Activated CD4-positive, CD25-positive, alpha-beta regulatory T cell (primary cell): Measurements from ENCODE around the gene KIAA0930.

Experiments used
- DNase-seq, 4 experiments: peaks; one replicate each; lab custom pipeline; 2025; lab: John Stamatoyannopoulos, UW

The KIAA0930 gene

GRCh38 chr22:45216133-45217003, 24.3 kb downstream of the KIAA0930 start:
- no peak for DNase-seq

GRCh38 chr22:45212992-45213751, 27.5 kb downstream of the KIAA0930 start:
- no peak for DNase-seq

- DNase-seq = no peak
Observed at GRCh38 chr22:45212306-45212709, 28.4 kb downstream of the KIAA0930 start.

GRCh38 chr22:45211848-45212247, 28.8 kb downstream of the KIAA0930 start:
- DNase-seq = no peak

DNA sequence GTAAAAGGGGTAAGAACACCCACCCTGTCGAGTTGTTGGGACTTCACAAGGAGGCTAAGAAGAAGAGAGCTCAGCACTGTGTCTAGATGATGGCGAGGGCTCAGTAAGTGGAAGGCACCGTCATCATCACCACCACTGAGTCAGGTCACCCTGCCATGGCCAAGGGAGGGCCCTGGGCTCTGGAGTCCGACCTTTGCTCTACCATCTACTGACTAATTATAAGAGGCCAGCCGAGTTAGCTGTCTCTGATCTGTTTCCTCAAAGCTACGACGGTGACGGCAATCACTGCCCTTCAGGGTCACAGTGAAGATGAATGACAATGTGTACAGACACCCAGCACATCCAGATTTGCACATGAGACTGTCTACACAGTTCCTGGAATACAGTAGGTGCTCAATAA, 29.3 kb downstream of the KIAA0930 start:
- no peak for DNase-seq

- no peak for DNase-seq
Observed at GRCh38 chr22:45210991-45211390, 29.7 kb downstream of the KIAA0930 start.

- DNase-seq = no peak
Observed at GRCh38 chr22:45210577-45210976, 30.1 kb downstream of the KIAA0930 start.

DNA sequence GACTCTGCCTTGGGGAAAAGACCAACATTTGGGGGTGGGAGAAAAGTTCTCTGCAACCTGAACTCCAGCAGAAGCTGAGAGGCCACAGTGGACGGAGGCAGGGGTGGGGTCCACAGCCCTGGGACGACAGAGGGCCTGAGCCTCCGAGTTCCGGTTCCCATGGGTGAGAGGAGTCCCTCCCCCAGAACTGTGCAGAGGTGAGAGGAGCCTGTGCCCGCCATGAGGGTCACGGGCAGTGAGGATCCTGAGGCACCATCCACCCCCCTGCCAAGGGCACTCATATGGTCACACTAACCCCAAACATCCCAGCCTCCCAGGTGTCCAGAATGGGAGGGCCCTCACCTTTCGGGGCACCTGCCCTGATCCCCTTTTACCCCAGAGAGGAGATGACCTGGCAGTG, 30.5 kb downstream of the KIAA0930 start:
- no peak for DNase-seq

GRCh38 chr22:45208993-45209838, 31.5 kb downstream of the KIAA0930 start:
- DNase-seq = peak in 2 of 4 experiments; percentile 12 to 13

GRCh38 chr22:45208696-45208992, 32.0 kb downstream of the KIAA0930 start:
- no peak for DNase-seq

DNA sequence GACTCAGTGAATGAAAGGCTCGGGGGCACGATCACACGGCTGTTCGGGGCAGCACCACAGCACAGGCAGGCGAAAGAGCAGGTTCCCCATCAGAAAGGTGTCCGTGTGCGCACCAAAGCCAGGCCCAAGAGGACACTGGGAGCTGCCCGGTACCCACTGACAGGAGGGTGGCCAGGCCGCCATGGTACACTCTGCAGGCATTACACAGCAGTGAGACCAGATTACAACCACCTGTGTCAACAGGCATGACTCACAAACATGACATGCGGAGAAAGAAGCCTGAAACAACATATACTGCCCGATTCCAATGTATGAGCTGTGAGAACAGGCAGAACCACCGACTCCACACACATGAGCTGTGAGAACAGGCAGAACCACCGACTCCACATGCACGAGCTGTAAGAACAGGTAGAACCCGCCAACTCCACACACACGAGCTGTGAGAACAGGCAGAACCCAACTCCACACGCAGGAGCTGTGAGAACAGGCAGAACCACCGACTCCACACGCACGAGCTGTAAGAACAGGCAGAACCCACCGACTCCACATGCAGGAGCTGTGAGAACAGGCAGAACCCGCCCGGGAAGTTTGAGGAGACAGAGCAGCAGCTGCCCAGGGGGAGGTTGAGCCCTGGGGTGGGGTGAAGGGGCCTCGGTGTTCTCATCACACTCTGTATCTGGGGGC, 32.6 kb downstream of the KIAA0930 start:
- DNase-seq = no peak

DNA sequence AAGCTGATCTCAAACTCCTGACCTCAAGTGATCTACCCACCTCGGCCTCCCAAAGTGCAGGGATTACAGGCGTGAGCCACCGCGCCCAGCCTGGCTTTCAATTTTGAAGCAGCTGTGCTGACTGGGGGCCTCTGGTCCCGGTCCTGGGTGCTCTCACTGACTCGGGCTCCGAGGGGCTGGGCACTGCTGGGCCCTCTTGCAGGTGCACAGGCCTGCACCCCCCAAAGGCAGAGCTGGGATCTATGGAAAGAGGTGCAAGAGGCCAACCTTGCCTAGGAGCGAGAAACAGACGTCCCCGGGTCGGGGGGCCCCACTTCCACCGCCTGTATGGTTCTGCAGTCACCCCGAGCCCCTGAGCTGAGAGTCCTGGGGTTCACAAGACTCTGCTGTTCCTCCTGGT, 33.2 kb downstream of the KIAA0930 start:
- no peak for DNase-seq

DNA sequence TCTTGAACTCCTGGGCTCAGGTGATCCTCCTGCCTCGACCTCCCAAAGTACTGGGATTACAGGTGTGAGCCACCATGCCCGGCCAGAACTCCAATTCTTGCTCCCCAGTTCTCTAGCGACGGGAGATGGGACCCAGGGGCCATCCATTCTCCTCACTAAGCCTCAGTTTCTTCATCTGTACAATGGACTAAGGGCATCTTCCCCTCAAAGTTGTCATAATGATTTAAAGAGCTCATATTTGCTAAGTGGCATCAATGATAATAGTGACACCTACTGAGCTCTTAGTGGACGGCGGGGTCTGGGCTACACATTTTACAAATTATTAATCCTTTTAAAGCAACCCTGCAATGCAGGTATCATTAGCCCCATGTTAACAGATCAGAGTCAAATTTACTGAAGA, 34.5 kb downstream of the KIAA0930 start:
- no peak for DNase-seq

GRCh38 chr22:45205276-45205925, 35.3 kb downstream of the KIAA0930 start:
- DNase-seq = no peak

- no peak for DNase-seq
Observed at GRCh38 chr22:45204819-45205218, 35.9 kb downstream of the KIAA0930 start.

DNA sequence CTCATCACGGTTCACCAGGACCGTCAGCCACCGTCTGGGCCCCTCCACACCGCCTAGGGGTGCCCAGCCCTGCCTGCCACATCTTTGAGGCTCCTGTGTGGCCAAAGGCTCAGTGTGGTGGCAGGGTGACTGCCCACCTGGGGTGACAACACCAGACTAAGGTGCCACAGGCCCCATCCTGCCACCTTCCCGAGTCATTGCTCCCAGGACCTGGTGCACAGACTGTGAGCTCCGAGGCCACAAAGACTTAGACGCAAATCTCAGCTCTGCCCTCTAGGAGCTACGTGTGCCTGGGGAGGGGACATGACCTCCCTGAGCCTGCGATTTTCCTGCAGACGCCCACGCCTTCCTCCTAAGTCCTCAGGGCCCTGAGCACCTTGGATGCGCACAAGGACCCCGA, 36.5 kb downstream of the KIAA0930 start:
- no peak for DNase-seq

GRCh38 chr22:45203150-45203951, 37.3 kb downstream of the KIAA0930 start:
- no peak for DNase-seq

GRCh38 chr22:45202333-45203149, 38.2 kb downstream of the KIAA0930 start:
- no peak for DNase-seq

GRCh38 chr22:45201678-45202332, 38.9 kb downstream of the KIAA0930 start:
- DNase-seq = no peak
